Muscle of arm (tissue), 12 donors: ENCODE results near the gene TMEM25. TPM values are rescaled to one million over a fixed set of nuclear protein-coding genes. Genes with fewer than 3 reads are reported as not detected.
"Not testable (repeated sequence)": the region's sequence is repeated elsewhere in the genome, so short reads cannot be mapped to it uniquely, and the experiment has no call there.

ENCODE experiments used
- DNase-seq: peaks from one replicate; pipeline ENCODE4 v3.0.0-alpha.2; 2013
- polyA plus RNA-seq, 12 donors: library from polyadenylated mRNA; unstranded; fragments of 120-200 nt; gene quantifications; one replicate each; pipeline ENCODE4 v1.2.1, GENCODE V29; 2013; ENCODE audit not compliant: insufficient read length in 12 of 12

The TMEM25 gene
- polyA plus RNA-seq, 12 donors, result 12.7 to 24.3 (median 18.6) TPM; not detected in 1

GRCh38 chr11:118577995-118578394, 47.0 kb downstream of the TMEM25 start:
- not testable (repeated sequence) for DNase-seq

GRCh38 chr11:118581057-118581456, 50.1 kb downstream of the TMEM25 start:
- no peak for DNase-seq

Other genes with a start within 250 kb of the TMEM25 start
- 1 to 10 TPM in 3 of 12 donors, under 1 TPM in 7, not detected in 2; 0.32 to 9.9 (median 0.56) TPM for gene CD3E, start 226.5 kb upstream of the TMEM25 start, polyA plus RNA-seq
- gene CD3D, start 188.5 kb upstream of the TMEM25 start, polyA plus RNA-seq, result 1 to 10 TPM in 2 of 12 donors, under 1 TPM in 3, not detected in 7; 0.41 to 4.4 (median 0.82) TPM
- gene CD3G, start 186.8 kb upstream of the TMEM25 start, polyA plus RNA-seq, result 1 to 10 TPM in 1 of 12 donors, under 1 TPM in 6, not detected in 5; 0.07 to 2.3 (median 0.26) TPM
- 100 to 1,000 TPM in 1 of 12 donors, 10 to 100 TPM in 11; 20.3 to 160 (median 25.9) TPM for gene UBE4A, start 171.6 kb upstream of the TMEM25 start, polyA plus RNA-seq
- gene ATP5MG, start 129.6 kb upstream of the TMEM25 start, polyA plus RNA-seq, result 100 to 1,000 TPM in 11 of 12 donors, not detected in 1; 296 to 410 (median 345) TPM
- 10 to 100 TPM in 11 of 12 donors, not detected in 1; 25.3 to 45.7 (median 29.7) TPM for gene KMT2A, start 94.7 kb upstream of the TMEM25 start, polyA plus RNA-seq
- gene TTC36, start 3.7 kb upstream of the TMEM25 start, polyA plus RNA-seq, result 1 to 10 TPM in 9 of 12 donors, under 1 TPM in 1, not detected in 2; 0.76 to 3.9 (median 1.7) TPM
- 10 to 100 TPM in 10 of 12 donors, 1 to 10 TPM in 1, not detected in 1; 9.2 to 31.6 (median 19.5) TPM for gene IFT46, start 34.7 kb downstream of the TMEM25 start, polyA plus RNA-seq
- gene ARCN1, start 41.2 kb downstream of the TMEM25 start, polyA plus RNA-seq, result 100 to 1,000 TPM in 11 of 12 donors, not detected in 1; 106 to 189 (median 141) TPM
- 10 to 100 TPM in 11 of 12 donors, not detected in 1; 64.0 to 97.0 (median 77.5) TPM for gene PHLDB1, start 76.4 kb downstream of the TMEM25 start, polyA plus RNA-seq
- gene TREH, start 148.5 kb downstream of the TMEM25 start, polyA plus RNA-seq, result under 1 TPM in 7 of 12 donors, not detected in 5; 0.12 to 0.57 (median 0.26) TPM